HG03066 (cell line): ENCODE data around the gene ACAN.

Experiments used
- ATAC-seq: cut with Tn5 transposase; IDR thresholded peaks from one replicate; pipeline ENCODE4 v1.9.1; 2021; ENCODE audit warnings: low read depth; ENCODE audit not compliant: unreplicated experiment

Gene ACAN

DNA sequence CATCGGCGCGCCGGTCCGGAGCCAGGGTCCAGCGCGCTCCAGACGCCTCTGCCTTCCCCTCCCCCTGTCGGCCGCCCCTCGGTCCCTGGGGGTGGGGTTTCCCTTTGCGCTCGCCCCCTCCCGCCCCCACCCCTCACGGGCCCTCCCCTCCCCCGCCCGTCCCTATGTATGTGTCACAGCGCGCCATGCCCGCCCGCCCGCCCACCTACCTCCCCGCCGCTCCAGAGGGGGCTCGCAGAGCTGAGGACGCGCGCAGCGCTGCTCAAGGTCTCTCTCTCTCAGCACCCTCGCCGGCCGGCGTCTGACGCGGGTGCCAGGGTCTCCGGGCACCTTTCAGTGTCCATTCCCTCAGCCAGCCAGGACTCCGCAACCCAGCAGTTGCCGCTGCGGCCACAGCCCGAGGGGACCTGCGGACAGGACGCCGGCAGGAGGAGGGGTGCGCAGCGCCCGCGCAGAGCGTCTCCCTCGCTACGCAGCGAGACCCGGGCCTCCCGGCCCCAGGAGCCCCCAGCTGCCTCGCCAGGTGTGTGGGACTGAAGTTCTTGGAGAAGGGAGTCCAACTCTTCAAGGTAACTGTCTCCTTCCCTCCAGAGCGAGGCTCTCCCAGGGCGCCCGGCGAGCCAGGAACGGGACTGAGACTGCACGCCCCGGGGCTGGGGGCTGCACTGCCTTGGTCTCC lies at the start of gene ACAN:
ACAN (plus strand) TSS at position 196 of the 679 bp plus-strand sequence. CDS start 32,771 bp downstream, outside the sequence.
- no peak for ATAC-seq

DNA sequence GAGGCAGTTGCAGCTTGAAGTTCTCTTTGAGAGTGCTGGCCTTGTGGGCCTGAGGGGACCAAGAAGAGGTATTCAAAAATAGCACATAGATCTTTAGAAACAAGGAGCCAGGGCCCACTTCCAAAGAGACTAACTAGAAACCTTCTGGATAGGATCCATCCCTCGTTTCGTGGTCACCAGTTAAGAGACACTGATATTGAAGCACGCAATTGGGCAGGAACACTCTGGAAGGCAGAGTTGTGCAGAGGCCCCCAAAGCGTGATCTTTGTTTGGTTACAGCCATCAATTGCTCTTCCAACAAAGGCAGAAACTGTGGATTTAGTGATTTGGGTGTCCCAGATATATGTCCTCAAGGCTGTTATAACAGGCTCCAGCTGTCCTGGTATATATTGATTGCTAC lies 46.7 kb upstream of the ACAN start:
- ATAC-seq, result no peak

DNA sequence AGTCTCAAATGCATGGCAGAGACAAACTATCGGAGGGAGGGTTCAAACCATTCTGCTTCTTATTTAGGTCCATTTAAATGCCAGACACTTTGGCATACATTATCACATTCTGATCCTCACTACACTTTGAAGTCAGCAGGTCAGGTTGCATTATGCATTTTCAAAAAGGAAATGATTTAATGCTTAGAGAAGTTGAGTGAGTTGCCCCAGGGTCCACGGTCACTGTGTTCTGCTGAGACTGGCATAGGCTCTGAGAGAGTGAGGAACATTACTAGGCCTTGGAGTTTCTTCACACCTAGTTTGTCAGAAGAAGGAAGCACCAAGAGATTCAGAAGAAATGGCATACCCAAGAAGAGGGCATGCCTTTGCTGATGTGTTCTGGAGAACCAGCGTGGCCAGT lies 46.3 kb upstream of the ACAN start:
- no peak for ATAC-seq

DNA sequence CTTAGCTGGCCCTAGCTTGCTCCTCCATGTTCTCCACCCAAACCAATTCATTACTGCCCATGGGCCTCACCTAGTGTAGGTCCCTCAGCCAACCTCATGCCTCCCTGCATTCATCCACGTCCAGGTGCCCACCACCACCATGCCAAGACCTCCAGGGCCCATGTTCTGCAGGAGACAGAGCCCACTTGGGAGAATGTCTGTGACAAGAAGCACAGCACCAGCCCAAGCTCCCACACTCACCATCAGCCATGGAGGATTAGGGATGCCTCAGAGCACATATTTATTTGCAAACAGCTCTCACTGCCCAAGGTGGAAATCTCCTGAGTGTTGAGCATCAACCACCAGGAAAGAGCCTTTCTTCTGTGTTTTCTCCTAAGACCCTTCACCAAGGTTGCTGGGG lies 43.4 kb upstream of the ACAN start:
- ATAC-seq, result no peak

DNA sequence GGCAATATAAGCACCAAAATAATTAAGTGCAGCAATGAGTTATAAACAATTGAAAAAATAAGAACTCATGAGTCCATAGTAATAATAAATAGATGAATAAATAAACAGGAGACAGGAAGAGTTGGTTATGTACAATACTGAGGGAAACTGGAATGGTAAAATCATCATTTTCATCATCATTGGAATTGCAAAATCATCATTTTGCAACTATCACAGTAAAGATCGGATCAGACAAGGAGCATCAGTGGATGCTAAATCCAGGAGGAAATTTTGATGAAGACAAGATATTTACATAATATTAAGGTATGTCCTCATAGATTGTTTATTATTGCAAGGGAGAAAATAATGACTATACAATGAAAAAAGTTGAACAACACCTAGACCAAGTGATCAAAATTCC lies 38.8 kb upstream of the ACAN start:
- no peak for ATAC-seq

DNA sequence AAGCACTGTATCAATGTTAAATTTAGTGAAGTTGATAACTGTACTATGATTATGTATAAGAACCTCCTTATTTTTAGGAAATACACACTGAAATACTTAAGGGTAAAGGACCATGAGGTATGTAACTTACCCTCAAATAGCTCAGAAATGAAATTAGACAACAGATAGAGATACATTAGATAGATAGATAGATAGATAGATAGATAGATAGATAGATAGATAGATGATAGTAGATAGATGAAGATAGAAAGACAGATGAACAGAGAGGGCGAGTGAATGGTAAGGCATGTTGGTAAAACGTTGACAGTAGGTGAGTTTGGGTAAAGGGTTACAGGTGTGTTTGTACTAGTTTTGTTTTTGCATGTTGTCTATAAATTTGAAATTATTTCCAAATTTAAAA lies 38.0 kb upstream of the ACAN start:
- ATAC-seq, result no peak

DNA sequence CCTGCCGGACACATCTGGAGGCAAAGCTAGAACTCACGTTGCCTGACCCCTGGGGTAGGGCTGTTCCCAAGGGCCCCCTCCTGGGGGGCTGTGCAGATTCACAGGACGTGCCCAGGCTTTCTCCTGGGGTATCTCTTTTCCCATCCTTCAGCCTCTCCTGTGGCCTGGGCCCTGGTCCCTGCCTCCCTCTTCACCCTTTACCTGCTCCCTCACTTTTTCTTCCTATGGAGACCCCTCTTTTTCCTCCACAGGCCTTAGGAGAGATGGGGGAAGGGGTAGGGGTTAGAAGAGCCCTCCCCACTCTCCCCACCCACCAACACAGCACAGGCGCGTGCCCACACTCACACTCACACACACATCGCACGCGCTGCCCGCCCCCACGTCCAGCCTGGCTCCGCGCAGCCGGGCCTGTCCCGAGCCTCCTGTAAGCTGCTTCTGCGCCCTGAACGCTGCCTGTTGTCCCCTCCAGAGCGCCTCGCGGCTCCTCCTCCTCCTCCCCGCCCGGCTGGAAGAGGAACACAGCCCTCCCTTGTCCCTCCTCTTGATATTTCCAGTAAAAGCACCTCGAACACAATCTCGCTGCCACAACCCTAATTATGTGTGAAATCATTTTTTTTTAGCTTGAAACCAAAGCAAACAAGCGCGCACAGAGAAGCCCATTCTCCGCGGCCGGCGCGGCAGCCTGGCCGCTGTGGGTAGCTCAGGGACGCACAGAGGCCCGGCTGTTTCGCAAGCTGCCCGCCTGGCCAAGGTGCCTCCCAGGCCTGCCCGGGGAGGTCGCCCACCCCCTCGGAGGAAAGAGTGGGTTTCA lies 33.9 kb upstream of the ACAN start:
- ATAC-seq, result no peak

DNA sequence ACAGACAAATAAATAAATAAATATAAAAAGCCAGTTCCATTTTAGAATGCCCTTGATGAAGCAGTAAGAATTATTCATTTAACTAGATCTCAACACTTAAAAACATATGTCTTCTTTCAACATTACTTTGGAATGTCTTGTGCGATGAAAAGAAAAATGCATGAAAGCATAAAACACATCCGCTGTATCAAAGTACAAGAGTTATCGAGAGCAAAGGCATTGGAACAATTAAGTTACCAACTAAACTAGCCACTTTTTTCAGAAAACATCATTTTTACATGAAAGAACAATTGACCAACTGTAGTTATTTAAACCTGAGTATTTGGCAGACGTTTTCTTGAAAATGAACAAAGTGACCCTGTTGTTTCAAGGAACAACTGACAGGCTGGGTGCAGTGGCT lies 27.5 kb upstream of the ACAN start:
- no peak for ATAC-seq

DNA sequence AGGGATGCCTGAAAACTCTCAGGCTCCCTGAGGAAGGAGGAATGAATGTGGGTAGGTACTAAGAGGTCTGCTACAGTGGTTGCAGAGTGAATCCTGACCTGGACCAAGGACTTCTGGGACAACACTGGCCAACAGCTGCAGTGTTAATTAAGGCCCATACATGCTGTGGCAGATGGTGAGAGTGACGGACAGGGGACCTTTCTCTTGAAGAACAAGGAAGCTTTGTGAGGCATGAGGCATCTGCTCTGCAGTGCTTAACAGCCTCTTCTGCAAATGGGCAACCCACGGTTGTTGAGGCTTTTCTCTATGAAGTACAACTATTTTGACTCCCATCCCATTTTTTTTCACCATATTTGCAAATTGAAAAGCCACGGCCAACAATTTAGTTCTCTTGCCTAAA lies 26.6 kb upstream of the ACAN start:
- ATAC-seq, result no peak

DNA sequence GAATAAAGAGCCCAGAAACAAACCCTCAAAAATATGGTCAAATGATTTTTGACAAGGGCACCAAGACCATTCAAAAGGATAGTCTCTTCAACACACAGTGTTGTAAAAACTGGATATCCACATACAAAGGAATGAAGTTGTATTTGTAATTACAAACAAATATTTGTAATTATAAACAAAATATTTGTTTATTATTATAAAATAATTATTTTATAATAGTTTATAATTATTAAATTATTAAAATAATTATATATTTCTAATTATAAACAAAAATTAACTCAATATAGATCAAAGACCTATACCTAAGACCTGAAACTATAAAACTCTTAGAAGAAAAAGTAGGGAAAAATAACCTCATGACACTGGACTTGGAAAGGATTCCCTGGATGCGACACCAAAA lies 23.3 kb upstream of the ACAN start:
- no peak for ATAC-seq

DNA sequence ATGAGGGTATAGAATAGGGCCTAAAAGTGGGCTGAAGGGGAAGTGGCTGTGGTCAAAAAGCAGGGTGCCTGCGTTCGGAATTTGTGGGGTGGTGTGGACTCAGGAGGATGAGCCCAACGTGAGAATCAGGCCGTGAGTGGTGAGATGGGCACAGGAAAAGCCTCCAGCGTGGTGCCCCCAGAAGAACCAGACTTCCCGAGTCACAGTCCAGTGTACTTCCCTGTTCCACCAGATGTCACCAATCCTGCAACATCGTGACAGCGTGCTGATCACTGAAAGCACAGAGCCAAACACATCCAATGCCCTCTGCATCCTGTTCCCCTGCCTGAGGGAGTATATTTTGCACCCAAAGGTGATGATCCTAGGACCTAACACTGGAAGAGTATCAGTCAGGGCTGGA lies 20.8 kb upstream of the ACAN start:
- ATAC-seq, result no peak

DNA sequence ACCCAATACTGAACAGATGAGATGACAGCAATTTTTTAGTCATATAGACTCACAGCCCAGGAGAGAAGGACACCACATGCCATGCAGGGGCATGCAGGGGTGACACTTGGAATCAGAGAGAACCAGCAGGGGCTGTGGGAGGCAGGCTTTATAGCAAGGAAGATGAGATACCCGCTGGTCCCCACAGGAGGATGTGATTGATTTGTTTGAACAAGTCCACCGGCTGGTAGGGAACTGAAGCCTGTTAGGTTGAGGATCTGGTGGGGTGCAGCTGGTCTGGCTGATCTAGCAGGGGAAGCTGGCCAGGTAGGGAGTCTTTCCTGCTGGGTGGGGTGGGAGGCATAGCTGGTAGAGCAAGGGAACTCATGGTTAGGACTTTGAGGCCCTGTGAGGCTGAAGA lies 18.0 kb upstream of the ACAN start:
- no peak for ATAC-seq

DNA sequence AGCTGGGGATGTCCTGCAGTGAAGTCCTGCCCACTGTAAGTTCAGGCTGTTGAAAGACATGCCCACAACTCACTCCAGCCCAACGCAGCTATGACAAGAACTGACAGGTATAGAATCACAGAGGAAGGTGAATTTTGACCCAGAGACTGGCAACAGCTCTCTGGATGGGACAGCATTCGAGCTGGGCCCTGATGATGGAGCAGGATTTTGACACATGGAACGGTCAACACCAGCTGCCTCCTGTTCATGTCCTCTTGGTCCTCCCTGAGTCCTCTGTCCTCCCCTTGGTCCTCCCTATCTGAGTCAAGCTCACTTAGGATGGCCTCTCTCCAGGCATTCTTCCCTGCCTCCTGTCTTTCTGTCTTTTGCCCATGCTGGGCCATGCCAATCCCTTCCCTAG lies 15.2 kb upstream of the ACAN start:
- no peak for ATAC-seq

DNA sequence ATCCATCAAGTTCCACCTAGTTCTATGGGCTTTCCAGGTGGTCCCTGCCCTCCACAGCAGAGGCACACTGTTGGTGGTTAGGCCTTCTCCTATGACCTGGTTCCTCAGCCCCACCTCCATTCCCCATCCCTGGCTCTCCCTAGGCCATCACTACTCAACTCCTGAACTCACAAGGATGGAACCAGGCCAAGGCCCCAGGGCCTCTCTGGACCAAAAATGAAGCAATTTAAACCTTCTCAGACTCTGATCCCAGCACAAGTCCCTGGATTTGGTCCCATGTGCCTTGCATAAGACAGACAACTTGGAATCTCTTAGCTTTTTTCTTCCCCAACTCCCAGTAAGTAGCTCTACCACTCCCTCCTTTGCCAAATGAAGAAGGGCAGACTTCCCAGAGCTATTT lies 14.4 kb upstream of the ACAN start:
- no peak for ATAC-seq

DNA sequence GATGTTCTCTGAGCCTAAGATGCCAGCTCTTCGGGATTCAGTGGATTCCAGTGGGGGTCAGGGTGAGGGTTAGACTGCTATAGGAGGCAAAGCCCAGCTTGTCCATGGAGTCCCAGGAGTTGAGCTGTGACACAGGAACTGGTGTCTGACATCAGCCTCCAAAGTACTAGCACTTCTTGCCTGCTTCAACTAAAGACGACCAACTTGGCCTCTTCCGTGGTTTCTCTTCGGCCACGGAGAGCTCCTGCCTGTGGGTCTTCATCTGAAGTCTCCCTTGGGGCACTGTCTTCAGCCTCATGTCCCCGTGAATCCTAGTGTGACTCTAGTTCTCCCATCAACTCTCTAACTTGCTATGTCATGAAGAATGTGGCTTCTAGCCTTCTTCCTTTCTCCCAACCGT lies 12.8 kb upstream of the ACAN start:
- ATAC-seq, result no peak

DNA sequence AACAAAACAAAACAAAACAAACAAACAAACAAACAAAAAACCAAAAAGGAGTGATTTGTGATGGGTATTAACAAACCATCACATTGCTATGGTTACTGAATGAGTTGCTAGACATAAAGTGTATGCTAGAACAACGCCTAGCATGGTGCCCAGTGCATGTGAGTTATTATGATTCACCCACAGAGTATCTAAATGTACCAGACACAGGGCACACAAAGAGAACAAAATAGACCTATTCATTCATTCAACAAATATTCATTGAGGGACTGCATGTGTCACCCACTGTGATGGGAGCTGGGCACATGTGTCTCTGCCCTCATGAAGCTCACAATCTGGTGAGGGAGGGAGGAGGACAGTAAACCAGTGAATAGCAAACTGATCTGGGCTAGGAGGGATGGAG lies 11.6 kb upstream of the ACAN start:
- ATAC-seq, result no peak

DNA sequence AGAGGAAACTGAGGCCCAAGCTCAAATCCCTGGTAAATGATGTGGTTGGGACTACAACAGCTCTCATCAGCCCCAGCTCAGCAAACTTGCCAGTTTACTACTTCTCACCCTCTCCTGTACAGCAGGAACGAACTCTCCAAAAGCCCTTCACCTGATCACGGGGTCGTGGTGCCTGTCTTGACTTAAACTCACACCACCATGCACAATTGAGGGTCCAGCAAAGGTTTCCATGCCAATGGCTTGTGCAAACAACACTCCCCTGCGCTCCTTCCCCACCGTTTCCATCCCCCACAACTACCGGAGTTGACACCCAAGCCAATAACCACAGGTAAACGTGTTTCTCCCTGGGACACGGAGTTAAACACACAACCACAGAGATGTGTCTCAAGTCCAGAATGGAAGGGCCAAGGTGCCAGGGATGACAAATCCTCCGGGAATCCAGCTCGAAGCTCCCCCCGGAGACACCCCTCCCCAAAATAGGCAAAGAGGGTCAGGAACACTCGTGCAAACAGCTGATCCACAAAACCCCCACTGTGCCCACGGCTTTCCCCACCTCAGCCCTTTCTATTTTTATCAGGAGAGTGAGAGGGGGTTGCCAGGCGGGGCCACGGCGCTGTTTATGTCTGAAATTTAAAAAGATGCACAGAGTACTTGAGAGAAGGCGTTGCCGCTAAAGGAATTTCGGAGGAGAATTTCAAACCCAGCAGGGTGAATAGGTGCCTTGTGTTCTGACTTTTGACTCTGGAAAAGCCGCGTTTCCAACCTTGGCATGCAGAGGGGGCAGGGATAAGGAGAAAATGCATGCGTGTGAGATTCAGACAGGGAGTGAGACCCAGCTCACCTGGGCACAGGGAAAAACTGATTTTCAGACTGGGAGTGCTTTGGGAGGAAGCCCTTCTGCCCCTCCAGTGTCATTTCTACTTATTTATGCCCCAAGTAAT lies 10.6 kb upstream of the ACAN start:
- ATAC-seq, result no peak

DNA sequence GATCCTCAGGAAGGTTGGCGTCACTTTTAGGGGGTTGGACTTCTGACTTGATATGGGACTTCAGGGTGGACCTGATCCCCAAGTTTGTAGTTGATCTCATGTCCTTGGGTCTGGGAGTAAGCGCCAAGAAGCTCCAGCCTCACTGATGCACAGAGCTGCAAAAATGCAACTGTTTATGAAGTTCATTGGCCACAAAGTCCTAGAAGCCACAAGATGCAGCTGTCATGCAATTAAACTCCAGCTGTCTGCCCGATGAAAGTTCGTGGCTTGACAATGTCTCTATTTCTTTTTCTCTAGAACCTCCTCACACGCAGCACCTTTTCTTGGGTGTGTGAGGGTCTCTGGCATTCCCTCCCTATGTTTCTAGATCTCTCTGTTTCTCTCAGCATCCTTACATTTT lies 9.2 kb upstream of the ACAN start:
- no peak for ATAC-seq

DNA sequence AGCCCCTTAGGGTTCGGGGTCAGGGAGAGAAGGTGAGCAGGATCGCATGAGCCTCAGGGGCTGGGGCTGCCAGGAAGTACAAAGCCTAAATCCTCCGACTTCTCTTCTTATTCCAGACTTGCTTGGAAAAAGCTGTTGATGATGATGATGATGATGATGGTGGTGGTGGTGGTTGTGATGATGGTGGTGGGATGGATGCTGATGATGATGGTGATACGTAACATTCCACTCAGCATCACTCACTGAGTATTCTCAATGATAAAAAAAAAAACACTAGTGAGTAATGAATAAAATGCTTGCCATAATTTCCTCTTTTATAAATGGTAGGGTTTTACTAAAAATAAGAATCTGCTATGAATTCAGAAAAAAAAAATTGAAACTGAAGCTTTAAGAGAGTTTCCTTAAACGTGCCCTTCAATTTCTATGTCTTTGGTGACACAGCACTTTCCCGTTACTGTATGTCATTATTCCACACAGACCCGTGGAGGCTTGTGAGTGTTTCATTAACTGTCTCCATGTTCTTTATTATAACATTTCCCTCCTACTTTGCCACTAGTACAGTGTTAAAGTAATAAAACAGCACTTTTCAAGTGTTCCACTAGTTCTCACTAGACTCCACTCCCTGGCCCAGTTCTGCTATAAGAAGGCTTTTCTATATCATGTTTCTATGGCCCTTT lies 5.4 kb upstream of the ACAN start:
- ATAC-seq, result no peak

DNA sequence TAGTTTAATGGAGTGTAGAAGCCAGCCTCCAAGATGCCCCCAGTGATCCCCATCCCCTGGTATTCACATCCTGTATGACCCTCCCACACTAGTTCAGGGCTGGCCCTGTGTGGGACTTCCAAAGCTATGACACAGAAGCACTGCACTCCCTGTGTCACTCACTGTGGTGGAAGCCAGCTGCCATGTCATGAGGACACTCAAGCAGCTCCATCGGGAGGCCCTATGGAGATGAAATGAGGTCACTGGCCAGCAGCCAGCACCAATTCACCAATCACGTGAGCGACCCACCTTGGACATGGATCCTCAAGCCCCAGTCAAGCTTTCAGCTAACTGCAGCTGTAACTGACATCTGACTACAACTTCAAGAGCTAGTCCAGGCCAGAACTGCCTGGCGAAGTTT lies 3.9 kb upstream of the ACAN start:
- no peak for ATAC-seq

DNA sequence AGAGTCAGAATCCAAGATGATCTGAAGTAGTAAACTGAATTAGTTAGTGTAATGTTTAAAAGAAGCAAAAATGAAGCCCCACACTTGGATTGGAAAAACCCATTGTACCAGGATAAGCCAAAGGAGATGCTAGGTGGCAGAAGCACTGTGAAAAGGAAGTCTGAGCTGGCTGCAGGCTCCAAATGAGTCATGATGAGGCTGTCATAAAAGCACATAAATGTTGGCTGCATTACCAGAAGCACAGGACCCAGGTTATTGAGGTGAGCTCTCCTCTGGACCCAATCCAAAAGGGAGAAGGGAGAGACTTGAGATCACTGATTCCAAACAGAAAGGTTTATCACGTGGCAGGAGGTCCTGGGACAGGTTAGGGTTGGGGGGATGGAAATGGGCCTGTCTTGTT lies 3.2 kb upstream of the ACAN start:
- no peak for ATAC-seq
